Measurements from ENCODE around the gene BRAF.
"Not testable (repeated sequence)": the region's sequence is repeated elsewhere in the genome, so short reads cannot be mapped to it uniquely, and the experiment has no call there.

BRAF gene

DNA sequence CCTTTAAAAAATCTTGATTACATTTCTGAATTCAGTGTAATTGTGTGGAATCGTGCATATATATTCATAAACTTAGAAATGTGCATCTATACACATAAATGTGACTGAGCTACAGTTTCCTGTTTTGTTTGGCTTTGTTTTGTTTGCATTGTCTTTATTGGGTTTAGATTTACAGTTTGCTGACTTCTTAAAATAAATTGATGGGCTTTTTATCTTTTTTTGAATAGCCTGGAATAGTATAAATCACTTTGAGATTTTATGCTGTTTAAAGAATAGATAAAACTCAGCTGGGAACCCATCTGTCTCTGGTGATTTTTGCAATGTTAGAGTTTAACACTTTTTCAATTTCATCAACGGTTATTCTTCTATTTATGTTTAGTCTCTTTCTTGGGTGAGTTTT is 21.2 kb upstream of the BRAF start:
- no peak for DNase-seq (ENCODE audit: low spot score)
- in situ Hi-C loops (cut with MboI; ENCODE audit: low pct_unique_long_range_greater_than_20kb, low sequenced_read_pairs, unreplicated experiment), result no loop called here
- TF ChIP-seq CTCF (IDR thresholded peaks at IDR 0.05; ENCODE audit: extremely low read depth, insufficient read depth, missing control alignments), result no peak

DNA sequence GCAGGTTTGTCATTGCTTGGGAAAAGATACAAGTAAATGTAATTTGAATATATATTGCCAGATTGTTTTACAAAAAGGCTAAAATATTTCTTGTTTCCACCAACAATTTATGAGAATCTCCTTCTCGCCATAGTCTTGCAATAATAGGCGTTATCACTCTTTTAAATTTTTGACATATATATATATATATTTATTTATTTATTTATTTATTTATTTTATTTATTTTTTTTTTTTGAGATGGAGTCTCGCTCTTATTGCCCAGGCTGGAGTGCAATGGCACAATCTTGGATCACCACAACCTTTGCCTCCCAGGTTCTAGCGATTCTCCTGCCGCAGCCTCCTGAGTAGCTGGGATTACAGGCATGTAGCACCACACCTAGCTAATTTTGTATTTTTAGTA is 17.5 kb upstream of the BRAF start:
- in situ Hi-C loops (cut with MboI; ENCODE audit: low pct_unique_long_range_greater_than_20kb, low sequenced_read_pairs, unreplicated experiment); DNase-seq (ENCODE audit: low spot score): not testable (repeated sequence)

- TF ChIP-seq CTCF (IDR thresholded peaks at IDR 0.05; ENCODE audit: extremely low read depth, insufficient read depth, missing control alignments), result no peak
- no peak for DNase-seq (ENCODE audit: low spot score)
- in situ Hi-C loops (cut with MboI; ENCODE audit: low pct_unique_long_range_greater_than_20kb, low sequenced_read_pairs, unreplicated experiment), result no loop called here
These were observed 16.2 kb upstream of the BRAF start for GRCh38 chr7:140940898-140941297.

GRCh38 chr7:140937702-140938264 is 13.1 kb upstream of the BRAF start:
- no peak for DNase-seq (ENCODE audit: low spot score)
- no peak for TF ChIP-seq CTCF (IDR thresholded peaks at IDR 0.05; ENCODE audit: extremely low read depth, insufficient read depth, missing control alignments)
- in situ Hi-C loops (cut with MboI; ENCODE audit: low pct_unique_long_range_greater_than_20kb, low sequenced_read_pairs, unreplicated experiment), result no loop called here

DNA sequence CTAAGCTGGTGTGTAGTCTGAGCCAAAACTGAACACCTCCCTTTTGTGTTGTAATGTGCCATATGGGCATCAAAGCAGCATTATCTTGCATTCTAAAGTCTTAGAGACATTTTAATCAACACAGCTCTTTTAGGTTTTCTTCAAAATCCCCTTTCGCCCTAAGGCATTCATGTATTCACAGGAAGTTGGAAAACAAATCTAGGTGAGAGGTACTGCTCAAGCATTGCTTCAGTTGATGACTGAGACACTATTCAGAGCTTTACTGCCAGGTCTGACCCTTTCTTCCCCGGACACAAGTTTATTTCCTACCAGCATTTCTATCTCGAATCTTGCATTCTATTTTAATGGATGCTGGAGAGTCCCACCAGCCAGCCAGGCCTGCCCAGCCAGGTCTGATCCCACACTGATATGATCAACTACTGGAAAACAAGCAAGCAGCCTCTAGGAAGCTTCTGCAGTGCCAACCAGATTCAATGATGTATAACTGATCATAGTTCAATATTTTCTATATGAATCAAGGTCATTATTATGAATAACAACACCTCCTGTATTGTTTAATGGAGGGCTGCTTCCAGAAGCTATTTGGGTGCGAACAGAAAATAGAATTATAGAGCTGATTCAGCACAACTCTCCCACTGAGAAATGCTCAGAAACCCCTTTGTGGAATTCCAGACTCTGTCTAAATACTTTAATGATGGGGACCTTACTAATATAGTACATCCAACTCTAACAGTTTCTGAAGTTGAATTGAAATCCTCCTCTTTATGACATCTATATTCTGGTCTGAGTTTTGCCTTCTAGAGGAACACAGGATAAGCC is 4.0 kb upstream of the BRAF start:
- DNase-seq (ENCODE audit: low spot score), result no peak
- in situ Hi-C loops (cut with MboI; ENCODE audit: low pct_unique_long_range_greater_than_20kb, low sequenced_read_pairs, unreplicated experiment), result no loop called here
- TF ChIP-seq CTCF (IDR thresholded peaks at IDR 0.05; ENCODE audit: extremely low read depth, insufficient read depth, missing control alignments), result no peak

- DNase-seq (ENCODE audit: low spot score); in situ Hi-C loops (cut with MboI; ENCODE audit: low pct_unique_long_range_greater_than_20kb, low sequenced_read_pairs, unreplicated experiment): not testable (repeated sequence)
These were observed 3.2 kb upstream of the BRAF start for GRCh38 chr7:140927945-140928344.

GRCh38 chr7:140927351-140927750 is 2.6 kb upstream of the BRAF start:
- no peak for TF ChIP-seq CTCF (IDR thresholded peaks at IDR 0.05; ENCODE audit: extremely low read depth, insufficient read depth, missing control alignments)
- DNase-seq (ENCODE audit: low spot score), result no peak
- in situ Hi-C loops (cut with MboI; ENCODE audit: low pct_unique_long_range_greater_than_20kb, low sequenced_read_pairs, unreplicated experiment), result no loop called here

All from GM13977 (cell line).